HEK293 (cell line): ENCODE results near the gene C1QTNF2.

Experiments
- BCL6B ChIP-seq: fragments of 450-650 bp; formaldehyde crosslinking; IDR thresholded peaks from 2 replicates; pipeline ENCODE4 v1.5.1; 2017; ENCODE audit warnings: missing biosample characterization, missing genetic modification characterization
- ELK4 ChIP-seq: IDR thresholded peaks from 2 replicates; pipeline ENCODE4 v1.6.1; 2011; ENCODE audit warnings: mild to moderate bottlenecking, low read depth, low read length, borderline replicate concordance
- HOXA7 ChIP-seq: sonication (generic); formaldehyde crosslinking; IDR thresholded peaks from 2 replicates; pipeline ENCODE4 v1.8.1; 2022; ENCODE audit warnings: missing genetic modification reagents, borderline replicate concordance
- INSM2 ChIP-seq: fragments of 450-650 bp; formaldehyde crosslinking; IDR thresholded peaks from 2 replicates; pipeline ENCODE4 v1.5.1; 2016; ENCODE audit warnings: missing biosample characterization, missing genetic modification characterization
- KLF10 ChIP-seq: fragments of 450-650 bp; IDR thresholded peaks from 2 replicates; pipeline ENCODE4 v1.5.1; 2018; ENCODE audit warnings: missing biosample characterization, mild to moderate bottlenecking, missing genetic modification characterization
- PRDM10 ChIP-seq: fragments of 450-650 bp; formaldehyde crosslinking; IDR thresholded peaks from 2 replicates; pipeline ENCODE4 v1.5.1; 2016; ENCODE audit warnings: missing biosample characterization, missing genetic modification characterization
- SCRT1 ChIP-seq: fragments of 450-650 bp; formaldehyde crosslinking; IDR thresholded peaks from 2 replicates; pipeline ENCODE4 v1.5.1; 2016; ENCODE audit warnings: missing biosample characterization, missing genetic modification characterization, borderline replicate concordance
- WT1 ChIP-seq: fragments of 450-650 bp; formaldehyde crosslinking; IDR thresholded peaks from 2 replicates; pipeline ENCODE4 v1.5.1; 2016; ENCODE audit warnings: missing biosample characterization, missing genetic modification characterization
- ZFP3 ChIP-seq: fragments of 450-650 bp; formaldehyde crosslinking; IDR thresholded peaks from 2 replicates; pipeline ENCODE4 v1.5.1; 2016; ENCODE audit warnings: low read depth, missing biosample characterization, missing genetic modification characterization
- ZNF2 ChIP-seq: fragments of 450-650 bp; formaldehyde crosslinking; IDR thresholded peaks from 2 replicates; pipeline ENCODE4 v1.5.1; 2016; ENCODE audit warnings: missing biosample characterization, missing genetic modification characterization
- ZNF311 ChIP-seq: fragments of 450-650 bp; formaldehyde crosslinking; IDR thresholded peaks from 2 replicates; pipeline ENCODE4 v1.5.1; 2017; ENCODE audit warnings: missing biosample characterization, missing genetic modification characterization, borderline replicate concordance
- ZNF324 ChIP-seq: fragments of 450-650 bp; formaldehyde crosslinking; IDR thresholded peaks from 2 replicates; pipeline ENCODE4 v1.5.1; 2016; ENCODE audit warnings: missing biosample characterization, missing genetic modification characterization
- ZNF426 ChIP-seq: fragments of 450-650 bp; formaldehyde crosslinking; IDR thresholded peaks from 2 replicates; pipeline ENCODE4 v1.5.1; 2017; ENCODE audit warnings: missing biosample characterization, missing genetic modification characterization, mild to moderate bottlenecking, inconsistent platforms, moderate library complexity
- ZNF501 ChIP-seq: fragments of 450-650 bp; formaldehyde crosslinking; IDR thresholded peaks from 2 replicates; pipeline ENCODE4 v1.5.1; 2016; ENCODE audit warnings: missing biosample characterization, missing genetic modification characterization
- ZNF518A ChIP-seq: fragments of 450-650 bp; formaldehyde crosslinking; conservative IDR thresholded peaks from 2 replicates; pipeline ENCODE4 v1.5.1; 2016; ENCODE audit warnings: low read depth, missing biosample characterization, missing genetic modification characterization
- ZNF623 ChIP-seq: fragments of 450-650 bp; formaldehyde crosslinking; IDR thresholded peaks from 2 replicates; pipeline ENCODE4 v1.5.1; 2016; ENCODE audit warnings: missing biosample characterization, missing genetic modification characterization
- ZNF670 ChIP-seq: fragments of 450-650 bp; formaldehyde crosslinking; IDR thresholded peaks from 2 replicates; pipeline ENCODE4 v1.5.1; 2016; ENCODE audit warnings: missing biosample characterization, missing genetic modification characterization, low read depth
- ZNF692 ChIP-seq: fragments of 450-650 bp; formaldehyde crosslinking; IDR thresholded peaks from 2 replicates; pipeline ENCODE4 v1.5.1; 2016; ENCODE audit warnings: missing biosample characterization, missing genetic modification characterization
- ZNF747 ChIP-seq: fragments of 450-650 bp; formaldehyde crosslinking; IDR thresholded peaks from 2 replicates; pipeline ENCODE4 v1.5.1; 2016; ENCODE audit warnings: missing biosample characterization, missing genetic modification characterization

Gene C1QTNF2

GRCh38 chr5:160418561-160419457 is 48.4 kb upstream of the C1QTNF2 start, which contains the start of gene SLU7 (continued):
- TF ChIP-seq HOXA7 (CRISPR knock-in tag), result no peak
- TF ChIP-seq SCRT1 (tag by site-specific recombination), result no peak
- TF ChIP-seq BCL6B (tag by site-specific recombination), result no peak
- TF ChIP-seq ZNF692 (tag by site-specific recombination), result no peak
- no peak for TF ChIP-seq PRDM10 (tag by site-specific recombination)
- TF ChIP-seq ZNF501 (tag by site-specific recombination), result peak; percentile 82
- peak; percentile 41; the same call in 1 of the 2 replicates for TF ChIP-seq ZNF2 (tag by site-specific recombination)
- TF ChIP-seq ZFP3 (tag by site-specific recombination), result no peak
- TF ChIP-seq ELK4, result no peak
- no peak for TF ChIP-seq INSM2 (tag by site-specific recombination)
- no peak for TF ChIP-seq ZNF670 (tag by site-specific recombination)
- no peak for TF ChIP-seq ZNF747
- peak; percentile 41; the same call in 1 of the 2 replicates for TF ChIP-seq KLF10
- no peak for TF ChIP-seq ZNF426 (tag by site-specific recombination)
- TF ChIP-seq ZNF324, result no peak
- TF ChIP-seq WT1 (tag by site-specific recombination), result 0 out of 2 replicates have a peak, but pooled peaks have one; percentile 13
- TF ChIP-seq ZNF311 (tag by site-specific recombination), result no peak
- peak; percentile 52 for TF ChIP-seq ZNF518A
- no peak for TF ChIP-seq ZNF623 (tag by site-specific recombination)
